Measurements from ENCODE around the gene CFAP299. TPM values are rescaled to one million over a fixed set of nuclear protein-coding genes. Genes with fewer than 3 reads are reported as not detected.

The CFAP299 gene
- total RNA-seq, 1 donor from 2014 or later = not detected

DNA sequence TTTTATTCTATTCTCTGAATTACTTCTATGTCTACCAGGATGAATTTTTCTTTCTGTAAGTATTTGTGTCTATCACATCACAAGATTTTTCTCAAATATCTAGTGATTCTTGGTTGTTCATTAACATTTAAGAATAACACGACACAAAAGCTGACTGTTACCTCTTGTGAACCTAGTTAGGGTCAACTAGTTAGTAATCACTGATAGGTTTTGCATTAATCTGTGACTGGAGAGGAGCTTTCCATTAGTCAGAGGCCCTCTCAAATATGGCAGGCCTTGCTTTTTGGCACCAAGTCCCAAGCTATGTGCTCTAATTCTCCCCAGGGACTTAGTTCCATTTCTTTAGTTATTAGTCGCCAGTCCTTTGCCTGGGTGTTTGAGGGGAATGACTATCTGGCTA lies 259.2 kb downstream of the CFAP299 start:
- DNase-seq (ENCODE audit: low read depth, low spot score) = no peak
- H3K9me3 Mint-ChIP-seq = no peaks in the 10 kb centered on the region
- no peaks in the 10 kb centered on the region for H3K36me3 Mint-ChIP-seq (ENCODE audit: low read depth)
- H3K4me3 Mint-ChIP-seq = no peak overlapping the region
- no peaks in the 10 kb centered on the region for H3K4me1 Mint-ChIP-seq
- no peaks in the 10 kb centered on the region for H3K27me3 Mint-ChIP-seq (ENCODE audit: low read depth)
- TF ChIP-seq, protein P1, sequence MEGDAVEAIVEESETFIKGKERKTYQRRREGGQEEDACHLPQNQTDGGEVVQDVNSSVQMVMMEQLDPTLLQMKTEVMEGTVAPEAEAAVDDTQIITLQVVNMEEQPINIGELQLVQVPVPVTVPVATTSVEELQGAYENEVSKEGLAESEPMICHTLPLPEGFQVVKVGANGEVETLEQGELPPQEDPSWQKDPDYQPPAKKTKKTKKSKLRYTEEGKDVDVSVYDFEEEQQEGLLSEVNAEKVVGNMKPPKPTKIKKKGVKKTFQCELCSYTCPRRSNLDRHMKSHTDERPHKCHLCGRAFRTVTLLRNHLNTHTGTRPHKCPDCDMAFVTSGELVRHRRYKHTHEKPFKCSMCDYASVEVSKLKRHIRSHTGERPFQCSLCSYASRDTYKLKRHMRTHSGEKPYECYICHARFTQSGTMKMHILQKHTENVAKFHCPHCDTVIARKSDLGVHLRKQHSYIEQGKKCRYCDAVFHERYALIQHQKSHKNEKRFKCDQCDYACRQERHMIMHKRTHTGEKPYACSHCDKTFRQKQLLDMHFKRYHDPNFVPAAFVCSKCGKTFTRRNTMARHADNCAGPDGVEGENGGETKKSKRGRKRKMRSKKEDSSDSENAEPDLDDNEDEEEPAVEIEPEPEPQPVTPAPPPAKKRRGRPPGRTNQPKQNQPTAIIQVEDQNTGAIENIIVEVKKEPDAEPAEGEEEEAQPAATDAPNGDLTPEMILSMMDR (conservative IDR thresholded peaks at IDR 0.05) = no peak
- H3K27ac Mint-ChIP-seq (ENCODE audit: unreplicated experiment) = no peak overlapping the region

DNA sequence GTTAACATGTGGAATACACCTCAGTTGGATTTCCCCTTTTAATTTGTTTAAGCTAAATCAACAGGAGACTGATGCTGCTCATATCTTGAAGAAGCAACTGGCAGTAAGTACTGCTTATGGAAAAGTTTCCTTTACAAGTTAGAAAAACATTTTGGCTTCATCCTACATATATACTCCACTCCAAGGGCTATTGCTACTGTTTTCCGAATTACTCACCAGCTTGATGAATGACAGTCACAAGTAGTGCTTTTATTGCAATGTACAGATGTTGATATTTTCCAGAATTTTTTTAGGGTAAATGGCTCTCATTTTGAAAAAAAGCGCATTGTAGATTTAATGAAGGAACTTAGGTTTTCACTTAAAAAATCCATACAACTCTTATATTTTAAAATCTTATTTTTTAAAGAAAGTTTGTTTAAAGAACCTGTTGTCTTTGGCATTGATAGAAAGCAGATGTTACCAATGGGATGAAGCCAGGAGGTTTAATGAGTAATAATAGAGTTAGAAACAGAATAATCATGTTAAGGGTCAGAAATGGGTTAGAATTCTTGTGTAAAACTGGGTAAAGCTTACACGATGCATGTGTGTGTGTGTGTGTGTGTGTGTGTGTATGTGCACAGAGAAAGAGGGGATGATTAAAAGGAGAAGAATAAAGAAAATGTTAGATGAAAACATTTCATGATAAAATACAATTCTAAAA lies 272.9 kb downstream of the CFAP299 start:
- H3K27ac Mint-ChIP-seq (ENCODE audit: unreplicated experiment) = no peak overlapping the region
- H3K36me3 Mint-ChIP-seq (ENCODE audit: low read depth) = no peaks in the 10 kb centered on the region
- no peak overlapping the region for H3K4me3 Mint-ChIP-seq
- peaks cover 13% of the 10 kb centered on the region for H3K27me3 Mint-ChIP-seq (ENCODE audit: low read depth)
- H3K9me3 Mint-ChIP-seq = no peaks in the 10 kb centered on the region
- no peak for DNase-seq (ENCODE audit: low read depth, low spot score)
- no peaks in the 10 kb centered on the region for H3K4me1 Mint-ChIP-seq
- TF ChIP-seq, protein P1 (conservative IDR thresholded peaks at IDR 0.05) = no peak

DNA sequence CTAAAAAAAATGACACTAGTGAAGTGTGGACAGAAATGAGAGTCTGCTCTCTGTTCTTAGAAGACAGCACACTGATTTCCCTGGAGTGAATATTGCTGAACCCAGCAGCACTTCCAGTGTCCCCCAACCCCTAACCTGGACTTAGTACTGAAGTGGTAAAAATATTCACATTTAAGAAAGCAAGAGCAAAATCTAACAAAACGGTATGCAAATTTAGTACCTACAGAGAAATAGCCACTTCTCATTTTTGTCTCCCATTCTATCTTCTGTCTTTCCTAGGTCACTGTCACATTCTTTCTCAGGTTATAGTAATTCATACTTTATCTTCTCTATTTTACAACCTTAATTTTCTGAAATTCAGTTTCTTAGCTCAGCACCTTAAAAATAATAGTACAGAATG lies 274.7 kb downstream of the CFAP299 start:
- H3K4me3 Mint-ChIP-seq = no peak overlapping the region
- H3K36me3 Mint-ChIP-seq (ENCODE audit: low read depth) = no peaks in the 10 kb centered on the region
- H3K27ac Mint-ChIP-seq (ENCODE audit: unreplicated experiment) = no peak overlapping the region
- no peaks in the 10 kb centered on the region for H3K9me3 Mint-ChIP-seq
- H3K27me3 Mint-ChIP-seq (ENCODE audit: low read depth) = peaks cover 14% of the 10 kb centered on the region
- H3K4me1 Mint-ChIP-seq = no peaks in the 10 kb centered on the region
- TF ChIP-seq, protein P1 (conservative IDR thresholded peaks at IDR 0.05) = no peak
- no peak for DNase-seq (ENCODE audit: low read depth, low spot score)

DNA sequence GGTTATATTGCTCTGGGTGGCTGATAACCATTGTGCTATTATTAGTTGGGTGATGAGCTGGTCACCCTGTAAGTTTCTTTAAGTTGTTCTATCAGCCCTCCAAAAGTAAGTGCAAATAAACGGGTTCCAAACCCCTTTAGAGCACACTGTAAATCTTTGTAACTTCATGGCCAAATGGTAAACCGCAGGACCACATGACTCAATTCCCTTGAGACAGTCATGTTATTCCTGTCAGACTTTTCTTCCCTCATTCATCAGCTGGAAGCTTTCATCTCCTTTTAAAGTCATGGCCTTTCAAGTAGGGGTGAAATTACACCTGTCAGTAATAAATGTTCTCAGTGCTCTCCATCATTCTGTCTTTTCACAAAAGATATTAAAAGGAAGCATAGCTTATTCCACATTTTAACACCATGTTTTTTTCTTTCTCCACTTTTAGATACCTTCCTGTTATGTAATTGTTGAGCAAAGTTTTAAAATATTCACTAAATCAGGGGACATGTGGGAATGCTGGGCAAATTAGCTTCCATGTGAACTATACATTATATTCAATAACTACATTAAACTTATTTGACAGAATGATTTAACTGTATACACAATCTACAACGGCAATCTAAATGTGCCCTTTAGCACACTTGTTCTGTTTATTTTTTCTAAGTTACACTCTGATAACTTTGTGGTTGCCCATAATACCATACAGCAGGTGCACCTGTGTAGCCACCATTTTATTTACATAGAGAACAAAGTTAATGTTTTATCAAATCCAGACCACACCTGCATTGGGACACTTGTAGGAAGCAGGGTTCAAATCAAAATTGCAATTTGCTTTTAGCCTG lies 275.5 kb downstream of the CFAP299 start:
- Mint-ChIP-seq H3K27ac (ENCODE audit: unreplicated experiment) (no peak overlapping the region), H3K36me3 (ENCODE audit: low read depth) (no peaks in the 10 kb centered on the region), H3K4me3 (no peak overlapping the region), H3K27me3 (ENCODE audit: low read depth) (peaks cover 14% of the 10 kb centered on the region), H3K4me1 (no peaks in the 10 kb centered on the region), H3K9me3 (no peaks in the 10 kb centered on the region)
- no peak for DNase-seq (ENCODE audit: low read depth, low spot score)
- TF ChIP-seq, protein P1 (conservative IDR thresholded peaks at IDR 0.05) = no peak

DNA sequence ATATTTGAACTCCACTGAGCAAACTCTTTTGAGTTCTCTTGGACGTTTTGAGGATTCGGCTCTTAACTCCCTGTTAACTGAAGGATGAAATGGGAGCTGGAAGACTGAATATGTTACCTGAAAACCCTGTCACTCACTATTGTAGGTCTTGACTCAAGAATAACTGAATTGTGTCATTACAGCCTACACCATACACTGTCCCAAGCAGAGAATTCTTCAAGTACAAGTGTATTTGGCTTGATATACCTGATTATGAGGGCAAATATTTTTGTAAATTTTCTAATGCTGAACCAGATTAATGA lies 276.1 kb downstream of the CFAP299 start:
- TF ChIP-seq, protein P1 (conservative IDR thresholded peaks at IDR 0.05) = no peak
- no peaks in the 10 kb centered on the region for H3K36me3 Mint-ChIP-seq (ENCODE audit: low read depth)
- DNase-seq (ENCODE audit: low read depth, low spot score) = no peak
- H3K4me1 Mint-ChIP-seq = no peaks in the 10 kb centered on the region
- H3K27ac Mint-ChIP-seq (ENCODE audit: unreplicated experiment) = no peak overlapping the region
- peaks cover 14% of the 10 kb centered on the region for H3K27me3 Mint-ChIP-seq (ENCODE audit: low read depth)
- H3K9me3 Mint-ChIP-seq = no peaks in the 10 kb centered on the region
- no peak overlapping the region for H3K4me3 Mint-ChIP-seq

Data from neural crest cell (in vitro differentiated cells).